ENCODE measurements around the gene ATP8A2. TPM values are rescaled to one million over a fixed set of nuclear protein-coding genes. Genes with fewer than 3 reads are reported as not detected.

ATP8A2 gene
- total RNA-seq, 6 donors from 2014 or later = 0.55 to 1.5 (median 0.87) TPM

GRCh38 chr13:25462301-25463125, 90.7 kb downstream of the ATP8A2 start:
- Histone ChIP-seq H3K27ac (no peak overlapping the region), H3K36me3 (no peaks in the 10 kb centered on the region), H3K4me1 (no peaks in the 10 kb centered on the region), H3K27me3 (no peaks in the 10 kb centered on the region), H3K4me3 (no peak overlapping the region), H3K9me3 (no peaks in the 10 kb centered on the region)
- DNase-seq = no peak
- TF ChIP-seq POLR2A (IDR thresholded peaks at IDR 0.05) (no peak), EP300 (IDR thresholded peaks at IDR 0.05) (no peak), POLR2AphosphoS5 (IDR thresholded peaks at IDR 0.05) (no peak)
- TF ChIP-seq, protein P1, sequence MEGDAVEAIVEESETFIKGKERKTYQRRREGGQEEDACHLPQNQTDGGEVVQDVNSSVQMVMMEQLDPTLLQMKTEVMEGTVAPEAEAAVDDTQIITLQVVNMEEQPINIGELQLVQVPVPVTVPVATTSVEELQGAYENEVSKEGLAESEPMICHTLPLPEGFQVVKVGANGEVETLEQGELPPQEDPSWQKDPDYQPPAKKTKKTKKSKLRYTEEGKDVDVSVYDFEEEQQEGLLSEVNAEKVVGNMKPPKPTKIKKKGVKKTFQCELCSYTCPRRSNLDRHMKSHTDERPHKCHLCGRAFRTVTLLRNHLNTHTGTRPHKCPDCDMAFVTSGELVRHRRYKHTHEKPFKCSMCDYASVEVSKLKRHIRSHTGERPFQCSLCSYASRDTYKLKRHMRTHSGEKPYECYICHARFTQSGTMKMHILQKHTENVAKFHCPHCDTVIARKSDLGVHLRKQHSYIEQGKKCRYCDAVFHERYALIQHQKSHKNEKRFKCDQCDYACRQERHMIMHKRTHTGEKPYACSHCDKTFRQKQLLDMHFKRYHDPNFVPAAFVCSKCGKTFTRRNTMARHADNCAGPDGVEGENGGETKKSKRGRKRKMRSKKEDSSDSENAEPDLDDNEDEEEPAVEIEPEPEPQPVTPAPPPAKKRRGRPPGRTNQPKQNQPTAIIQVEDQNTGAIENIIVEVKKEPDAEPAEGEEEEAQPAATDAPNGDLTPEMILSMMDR (IDR thresholded peaks at IDR 0.05) = no peak
- no peak for ATAC-seq (ENCODE audit: low FRiP score in 2 of 2)
- WGBS, 2 donors = 82 to 87% methylated on average over 9 of the region's 9 CpGs

DNA sequence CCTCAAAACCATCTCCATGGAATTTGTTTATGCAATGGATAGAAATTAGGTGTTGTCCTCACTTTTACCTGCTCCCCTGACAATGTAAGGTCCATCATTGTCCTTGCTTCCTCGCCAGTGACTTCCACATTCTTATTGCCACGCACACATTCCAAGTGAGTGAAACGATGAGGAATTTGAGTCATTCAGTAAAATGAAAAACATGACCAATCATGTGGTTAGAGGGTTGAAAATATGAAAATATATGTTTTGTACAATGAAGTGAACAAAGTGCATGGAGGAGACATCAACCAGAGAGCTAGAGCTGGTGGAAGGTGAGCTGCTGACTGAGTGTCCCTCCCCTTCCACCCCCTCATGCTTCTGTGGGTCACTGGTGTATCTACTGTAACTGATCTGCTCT, 91.7 kb downstream of the ATP8A2 start:
- Histone ChIP-seq H3K4me3 (no peak overlapping the region), H3K27me3 (peaks cover 0 to 3% (median 1%) of the 10 kb centered on the region in 4 donors), H3K36me3 (no peaks in the 10 kb centered on the region), H3K27ac (no peak overlapping the region), H3K9me3 (no peaks in the 10 kb centered on the region), H3K4me1 (peaks cover 0 to 2% (median 0%) of the 10 kb centered on the region in 4 donors)
- no peak for ATAC-seq (ENCODE audit: low FRiP score in 2 of 2)
- TF ChIP-seq EP300 (IDR thresholded peaks at IDR 0.05) (no peak), POLR2AphosphoS5 (IDR thresholded peaks at IDR 0.05) (no peak), POLR2A (IDR thresholded peaks at IDR 0.05) (no peak)
- TF ChIP-seq, protein P1 (IDR thresholded peaks at IDR 0.05) = no peak
- 76 to 90% methylated on average over 3 of the region's 3 CpGs for WGBS, 2 donors
- no peak for DNase-seq

DNA sequence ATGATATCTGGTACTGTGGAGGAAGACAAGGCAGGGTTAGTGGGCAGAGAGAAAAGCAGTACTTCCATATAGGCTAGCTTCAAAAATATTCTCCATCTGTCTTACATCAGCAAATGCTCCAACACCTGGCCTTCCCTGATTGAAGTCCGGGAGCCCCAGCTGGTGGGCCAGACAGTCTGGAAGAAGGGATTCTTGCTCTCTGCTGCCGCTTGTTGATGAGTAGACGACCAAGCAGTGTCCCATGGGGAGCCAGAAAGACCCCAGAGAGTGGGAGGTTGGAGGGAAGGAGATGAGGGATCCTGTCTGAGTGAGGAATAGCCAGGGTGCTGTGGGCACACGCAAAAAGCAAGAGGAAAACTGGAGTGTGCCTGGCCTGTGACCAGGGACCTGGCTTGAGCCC, 95.1 kb downstream of the ATP8A2 start:
- WGBS, 2 donors = 63 to 69% methylated on average over 3 to 4 of the region's 4 CpGs
- no peak overlapping the region for H3K27ac ChIP-seq

DNA sequence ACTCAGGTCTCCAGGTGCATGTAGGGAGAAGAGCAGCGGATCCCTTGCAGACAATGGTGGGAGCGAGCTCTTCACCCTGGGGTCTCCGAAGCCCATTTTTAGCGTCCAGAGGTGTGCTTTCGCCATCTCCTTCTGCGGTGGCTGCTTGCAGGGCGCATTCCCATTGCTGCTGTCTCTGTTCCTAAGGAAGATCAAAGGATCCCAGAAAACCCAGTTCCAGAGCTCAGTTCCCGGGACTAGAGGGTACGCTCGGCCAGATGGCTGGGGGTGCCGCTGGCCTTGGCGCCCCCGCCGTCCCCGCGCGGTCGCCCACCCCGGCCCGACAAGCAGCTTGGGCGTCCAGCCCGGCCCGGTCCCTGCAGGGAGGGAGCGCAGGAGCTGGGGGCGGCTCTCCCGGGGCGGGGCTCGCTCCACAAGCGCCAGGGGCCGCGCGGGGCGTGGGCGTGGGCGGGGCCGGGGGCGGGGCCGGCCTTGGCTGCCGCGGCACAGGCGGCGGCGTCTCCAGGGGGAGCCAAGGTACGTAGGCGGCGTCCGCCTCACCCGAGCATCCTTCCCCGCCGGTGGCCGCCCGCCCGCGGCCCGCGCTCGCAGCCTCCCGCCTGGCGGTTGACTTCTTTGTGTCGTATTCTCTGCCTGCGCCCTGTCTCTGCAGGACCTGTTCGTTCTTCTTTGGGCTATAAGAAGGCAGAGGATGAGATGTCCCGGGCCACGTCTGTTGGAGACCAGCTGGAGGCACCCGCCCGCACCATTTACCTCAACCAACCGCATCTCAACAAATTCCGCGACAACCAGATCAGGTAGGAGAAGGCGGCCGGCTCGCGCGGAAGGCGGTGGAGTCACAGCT, 96.8 kb downstream of the ATP8A2 start:
- whole genome bisulfite sequencing, 2 donors = 9 to 12% methylated on average over 19 to 26 of the region's 75 CpGs
- H3K27me3 ChIP-seq = peaks cover 0 to 12% (median 5%) of the 10 kb centered on the region in 4 donors
- DNase-seq (peak; percentile 21 to 86), ATAC-seq (ENCODE audit: low FRiP score in 2 of 2) (peak in 1 of 2 donors; percentile 51)
- peak overlapping the region in 1 of 4 donors; percentile 6 for H3K4me3 ChIP-seq
- TF ChIP-seq, protein P1 (IDR thresholded peaks at IDR 0.05) = no peak
- no peak for TF ChIP-seq POLR2A (IDR thresholded peaks at IDR 0.05)
- no peak for TF ChIP-seq POLR2AphosphoS5 (IDR thresholded peaks at IDR 0.05)
- no peak for TF ChIP-seq EP300 (IDR thresholded peaks at IDR 0.05)
- H3K9me3 ChIP-seq = no peaks in the 10 kb centered on the region
- no peak overlapping the region for H3K27ac ChIP-seq
- H3K4me1 ChIP-seq = peaks cover 0 to 11% (median 3%) of the 10 kb centered on the region in 4 donors
- no peaks in the 10 kb centered on the region for H3K36me3 ChIP-seq

More for the DNA sequence above, 95.1 kb downstream of the ATP8A2 start:
- TF ChIP-seq POLR2AphosphoS5 (IDR thresholded peaks at IDR 0.05) (no peak), POLR2A (IDR thresholded peaks at IDR 0.05) (no peak), EP300 (IDR thresholded peaks at IDR 0.05) (no peak)
- TF ChIP-seq, protein P1 (IDR thresholded peaks at IDR 0.05) = no peak
- Histone ChIP-seq H3K4me1 (peaks cover 0 to 11% (median 3%) of the 10 kb centered on the region in 4 donors), H3K4me3 (no peak overlapping the region), H3K27me3 (peaks cover 0 to 12% (median 5%) of the 10 kb centered on the region in 4 donors), H3K36me3 (no peaks in the 10 kb centered on the region), H3K9me3 (no peaks in the 10 kb centered on the region)
- DNase-seq = no peak
- no peak for ATAC-seq (ENCODE audit: low FRiP score in 2 of 2)

Data from upper lobe of left lung (tissue), 6 donors.